A549 (cell line): ENCODE measurements around the gene SHLD1.

Source experiments
- CBX2 ChIP-seq: fragments of 200-600 bp; sonication (generic); IDR thresholded peaks from 2 replicates; pipeline ENCODE4 v1.6.1; 2016; ENCODE audit warnings: low read depth, mild to moderate bottlenecking, borderline replicate concordance
- CEBPB ChIP-seq, 2 experiments: fragments of >200 bp in 1 of 2; sonication (Bioruptor Twin) in 1 of 2; formaldehyde crosslinking in 1 of 2; IDR thresholded peaks; 2 replicates each; pipeline ENCODE4 v1.6.1; 2012 to 2016
- CHD2 ChIP-seq: fragments of 150-350 bp; IDR thresholded peaks from 2 replicates; pipeline ENCODE4 v1.6.1; 2014; ENCODE audit warnings: low read length; ENCODE audit not compliant: partially characterized antibody
- EP300 ChIP-seq, 2 experiments: fragments of >200 bp; sonication (Bioruptor Twin); formaldehyde crosslinking; IDR thresholded peaks; 2 replicates in 1 of 2; 3 replicates in 1 of 2; pipeline ENCODE4 v1.6.1; 2016 to 2017
- HDAC2 ChIP-seq: fragments of 200-600 bp; sonication (generic); IDR thresholded peaks from 2 replicates; pipeline ENCODE4 v1.6.1; 2016
- MAX ChIP-seq: IDR thresholded peaks from 2 replicates; pipeline ENCODE4 v1.6.1; 2012
- NFE2L2 ChIP-seq: fragments of 150-350 bp; conservative IDR thresholded peaks from 2 replicates; pipeline ENCODE4 v1.6.1; 2014; ENCODE audit warnings: low read length
- NR3C1 ChIP-seq: fragments of >200 bp; sonication (Bioruptor Twin); formaldehyde crosslinking; IDR thresholded peaks from 3 replicates; pipeline ENCODE4 v1.6.1; 2017
- POLR2A ChIP-seq: IDR thresholded peaks from 2 replicates; pipeline ENCODE4 v1.6.1; 2012; ENCODE audit warnings: mild to moderate bottlenecking, low read length
- RNF2 ChIP-seq: fragments of 200-600 bp; sonication (generic); IDR thresholded peaks from 2 replicates; pipeline ENCODE4 v1.6.1; 2016; ENCODE audit warnings: low read depth, mild to moderate bottlenecking, antibody characterized with exemption, moderate library complexity, borderline replicate concordance
- SMC3 ChIP-seq: fragments of >200 bp; sonication (Bioruptor Twin); formaldehyde crosslinking; IDR thresholded peaks from 3 replicates; pipeline ENCODE4 v1.6.1; 2018; ENCODE audit warnings: inconsistent platforms
- TF ChIP-seq, protein P1 (sequence below): fragments of >200 bp; sonication (Bioruptor Twin); formaldehyde crosslinking; IDR thresholded peaks from 3 replicates; pipeline ENCODE4 v1.5.1; 2016
- TF ChIP-seq, protein P2 (sequence below): fragments of 200-600 bp; sonication (generic); IDR thresholded peaks from 2 replicates; pipeline ENCODE4 v1.6.1; 2016; ENCODE audit warnings: antibody characterized with exemption, mild to moderate bottlenecking, moderate library complexity

- TF ChIP-seq, protein P1, sequence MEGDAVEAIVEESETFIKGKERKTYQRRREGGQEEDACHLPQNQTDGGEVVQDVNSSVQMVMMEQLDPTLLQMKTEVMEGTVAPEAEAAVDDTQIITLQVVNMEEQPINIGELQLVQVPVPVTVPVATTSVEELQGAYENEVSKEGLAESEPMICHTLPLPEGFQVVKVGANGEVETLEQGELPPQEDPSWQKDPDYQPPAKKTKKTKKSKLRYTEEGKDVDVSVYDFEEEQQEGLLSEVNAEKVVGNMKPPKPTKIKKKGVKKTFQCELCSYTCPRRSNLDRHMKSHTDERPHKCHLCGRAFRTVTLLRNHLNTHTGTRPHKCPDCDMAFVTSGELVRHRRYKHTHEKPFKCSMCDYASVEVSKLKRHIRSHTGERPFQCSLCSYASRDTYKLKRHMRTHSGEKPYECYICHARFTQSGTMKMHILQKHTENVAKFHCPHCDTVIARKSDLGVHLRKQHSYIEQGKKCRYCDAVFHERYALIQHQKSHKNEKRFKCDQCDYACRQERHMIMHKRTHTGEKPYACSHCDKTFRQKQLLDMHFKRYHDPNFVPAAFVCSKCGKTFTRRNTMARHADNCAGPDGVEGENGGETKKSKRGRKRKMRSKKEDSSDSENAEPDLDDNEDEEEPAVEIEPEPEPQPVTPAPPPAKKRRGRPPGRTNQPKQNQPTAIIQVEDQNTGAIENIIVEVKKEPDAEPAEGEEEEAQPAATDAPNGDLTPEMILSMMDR, result no peak
- no peak for TF ChIP-seq POLR2A
- no peak for TF ChIP-seq NFE2L2
- TF ChIP-seq MAX, result no peak
- no peak for TF ChIP-seq HDAC2
- TF ChIP-seq, protein P2, sequence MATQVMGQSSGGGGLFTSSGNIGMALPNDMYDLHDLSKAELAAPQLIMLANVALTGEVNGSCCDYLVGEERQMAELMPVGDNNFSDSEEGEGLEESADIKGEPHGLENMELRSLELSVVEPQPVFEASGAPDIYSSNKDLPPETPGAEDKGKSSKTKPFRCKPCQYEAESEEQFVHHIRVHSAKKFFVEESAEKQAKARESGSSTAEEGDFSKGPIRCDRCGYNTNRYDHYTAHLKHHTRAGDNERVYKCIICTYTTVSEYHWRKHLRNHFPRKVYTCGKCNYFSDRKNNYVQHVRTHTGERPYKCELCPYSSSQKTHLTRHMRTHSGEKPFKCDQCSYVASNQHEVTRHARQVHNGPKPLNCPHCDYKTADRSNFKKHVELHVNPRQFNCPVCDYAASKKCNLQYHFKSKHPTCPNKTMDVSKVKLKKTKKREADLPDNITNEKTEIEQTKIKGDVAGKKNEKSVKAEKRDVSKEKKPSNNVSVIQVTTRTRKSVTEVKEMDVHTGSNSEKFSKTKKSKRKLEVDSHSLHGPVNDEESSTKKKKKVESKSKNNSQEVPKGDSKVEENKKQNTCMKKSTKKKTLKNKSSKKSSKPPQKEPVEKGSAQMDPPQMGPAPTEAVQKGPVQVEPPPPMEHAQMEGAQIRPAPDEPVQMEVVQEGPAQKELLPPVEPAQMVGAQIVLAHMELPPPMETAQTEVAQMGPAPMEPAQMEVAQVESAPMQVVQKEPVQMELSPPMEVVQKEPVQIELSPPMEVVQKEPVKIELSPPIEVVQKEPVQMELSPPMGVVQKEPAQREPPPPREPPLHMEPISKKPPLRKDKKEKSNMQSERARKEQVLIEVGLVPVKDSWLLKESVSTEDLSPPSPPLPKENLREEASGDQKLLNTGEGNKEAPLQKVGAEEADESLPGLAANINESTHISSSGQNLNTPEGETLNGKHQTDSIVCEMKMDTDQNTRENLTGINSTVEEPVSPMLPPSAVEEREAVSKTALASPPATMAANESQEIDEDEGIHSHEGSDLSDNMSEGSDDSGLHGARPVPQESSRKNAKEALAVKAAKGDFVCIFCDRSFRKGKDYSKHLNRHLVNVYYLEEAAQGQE, result no peak
- TF ChIP-seq CHD2, result no peak
- no peak for TF ChIP-seq NR3C1
- no peak for TF ChIP-seq CBX2
- TF ChIP-seq SMC3, result no peak
- TF ChIP-seq EP300 (IDR thresholded peaks at IDR 0.05), result no peak
- TF ChIP-seq CEBPB (IDR thresholded peaks at IDR 0.05), result no peak
- no peak for TF ChIP-seq RNF2
Measured at GRCh38 chr20:5770231-5770986, 20.2 kb downstream of the SHLD1 start.
